ENCODE measurements around the gene ZNF385B. TPM values are rescaled to one million over a fixed set of nuclear protein-coding genes. Genes with fewer than 3 reads are reported as not detected.

ZNF385B gene
- total RNA-seq, 1 donor from 2014 or later: not detected

GRCh38 chr2:179724403-179724802 is 137.0 kb downstream of the ZNF385B start:
- Mint-ChIP-seq H3K4me1 (ENCODE audit: low read depth, unreplicated experiment) (no peaks in the 10 kb centered on the region), H3K4me3 (ENCODE audit: unreplicated experiment) (no peak overlapping the region), H3K36me3 (ENCODE audit: unreplicated experiment) (no peaks in the 10 kb centered on the region), H3K27ac (ENCODE audit: unreplicated experiment) (no peak overlapping the region), H3K9me3 (ENCODE audit: unreplicated experiment) (no peaks in the 10 kb centered on the region), H3K27me3 (ENCODE audit: unreplicated experiment) (no peaks in the 10 kb centered on the region)
- TF ChIP-seq, protein P1, sequence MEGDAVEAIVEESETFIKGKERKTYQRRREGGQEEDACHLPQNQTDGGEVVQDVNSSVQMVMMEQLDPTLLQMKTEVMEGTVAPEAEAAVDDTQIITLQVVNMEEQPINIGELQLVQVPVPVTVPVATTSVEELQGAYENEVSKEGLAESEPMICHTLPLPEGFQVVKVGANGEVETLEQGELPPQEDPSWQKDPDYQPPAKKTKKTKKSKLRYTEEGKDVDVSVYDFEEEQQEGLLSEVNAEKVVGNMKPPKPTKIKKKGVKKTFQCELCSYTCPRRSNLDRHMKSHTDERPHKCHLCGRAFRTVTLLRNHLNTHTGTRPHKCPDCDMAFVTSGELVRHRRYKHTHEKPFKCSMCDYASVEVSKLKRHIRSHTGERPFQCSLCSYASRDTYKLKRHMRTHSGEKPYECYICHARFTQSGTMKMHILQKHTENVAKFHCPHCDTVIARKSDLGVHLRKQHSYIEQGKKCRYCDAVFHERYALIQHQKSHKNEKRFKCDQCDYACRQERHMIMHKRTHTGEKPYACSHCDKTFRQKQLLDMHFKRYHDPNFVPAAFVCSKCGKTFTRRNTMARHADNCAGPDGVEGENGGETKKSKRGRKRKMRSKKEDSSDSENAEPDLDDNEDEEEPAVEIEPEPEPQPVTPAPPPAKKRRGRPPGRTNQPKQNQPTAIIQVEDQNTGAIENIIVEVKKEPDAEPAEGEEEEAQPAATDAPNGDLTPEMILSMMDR (IDR thresholded peaks at IDR 0.05; ENCODE audit: partially characterized antibody, unreplicated experiment): no peak
- DNase-seq: no peak

DNA sequence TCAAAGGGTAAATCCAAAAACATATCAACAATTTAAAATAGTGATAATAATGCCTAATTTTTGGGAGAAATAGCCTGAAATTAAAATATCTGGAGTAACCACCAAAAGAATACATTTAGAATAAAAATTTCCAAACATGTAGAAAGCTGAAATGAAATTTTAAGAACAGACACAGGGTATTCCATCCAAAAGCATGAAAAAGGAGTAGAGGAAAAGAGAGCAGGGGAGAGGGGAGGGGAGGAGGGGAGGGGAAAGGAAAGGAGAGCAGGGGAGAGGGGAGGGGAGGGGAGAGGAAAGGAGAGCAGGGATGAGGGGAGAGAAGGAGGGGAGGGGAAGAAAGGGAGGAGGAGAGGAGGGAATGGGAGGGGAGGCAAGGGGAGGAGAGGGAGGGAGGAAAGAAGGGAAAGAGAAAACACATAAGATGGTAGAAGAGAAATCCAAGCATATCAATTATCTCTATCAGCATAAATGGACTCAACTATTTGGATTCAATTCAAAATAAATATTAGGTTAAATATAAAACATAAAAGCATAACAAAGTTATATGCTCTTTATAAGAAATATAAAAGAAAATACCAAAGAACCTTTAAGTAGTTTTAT is 141.1 kb downstream of the ZNF385B start:
- H3K9me3 Mint-ChIP-seq (ENCODE audit: unreplicated experiment): no peaks in the 10 kb centered on the region

GRCh38 chr2:179715871-179716270 is 145.5 kb downstream of the ZNF385B start:
- no peak for DNase-seq
- Mint-ChIP-seq H3K4me3 (ENCODE audit: unreplicated experiment) (no peak overlapping the region), H3K4me1 (ENCODE audit: low read depth, unreplicated experiment) (no peaks in the 10 kb centered on the region), H3K27ac (ENCODE audit: unreplicated experiment) (no peak overlapping the region), H3K9me3 (ENCODE audit: unreplicated experiment) (no peaks in the 10 kb centered on the region), H3K36me3 (ENCODE audit: unreplicated experiment) (no peaks in the 10 kb centered on the region), H3K27me3 (ENCODE audit: unreplicated experiment) (no peaks in the 10 kb centered on the region)
- TF ChIP-seq, protein P1 (IDR thresholded peaks at IDR 0.05; ENCODE audit: partially characterized antibody, unreplicated experiment): no peak

More for the DNA sequence above, 141.1 kb downstream of the ZNF385B start:
- TF ChIP-seq, protein P1 (IDR thresholded peaks at IDR 0.05; ENCODE audit: partially characterized antibody, unreplicated experiment): no peak
- Mint-ChIP-seq H3K4me1 (ENCODE audit: low read depth, unreplicated experiment) (no peaks in the 10 kb centered on the region), H3K4me3 (ENCODE audit: unreplicated experiment) (no peak overlapping the region), H3K36me3 (ENCODE audit: unreplicated experiment) (no peaks in the 10 kb centered on the region), H3K27me3 (ENCODE audit: unreplicated experiment) (no peaks in the 10 kb centered on the region), H3K27ac (ENCODE audit: unreplicated experiment) (no peak overlapping the region)
- no peak for DNase-seq

DNA sequence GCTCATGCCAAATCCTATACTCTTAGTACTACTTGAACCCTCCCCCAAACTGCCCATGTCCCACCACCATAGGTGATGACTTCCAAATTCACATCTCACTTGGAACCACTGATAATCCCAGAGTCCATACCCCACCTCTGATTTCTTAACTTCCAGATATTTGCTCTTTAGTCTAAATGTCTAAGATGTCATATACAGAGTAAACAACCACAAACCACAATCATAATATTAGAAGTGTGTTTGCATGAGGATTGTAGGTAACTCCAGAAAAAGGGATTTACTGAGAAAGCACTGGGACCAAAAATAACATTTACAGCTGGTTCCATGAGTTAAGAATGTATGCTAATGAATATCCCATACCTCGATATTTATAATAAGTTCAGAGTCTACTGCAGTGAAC is 146.2 kb downstream of the ZNF385B start:
- TF ChIP-seq, protein P1 (IDR thresholded peaks at IDR 0.05; ENCODE audit: partially characterized antibody, unreplicated experiment): no peak
- no peak for DNase-seq
- H3K4me1 Mint-ChIP-seq (ENCODE audit: low read depth, unreplicated experiment): no peaks in the 10 kb centered on the region
- no peak overlapping the region for H3K4me3 Mint-ChIP-seq (ENCODE audit: unreplicated experiment)
- H3K27ac Mint-ChIP-seq (ENCODE audit: unreplicated experiment): no peak overlapping the region
- H3K9me3 Mint-ChIP-seq (ENCODE audit: unreplicated experiment): no peaks in the 10 kb centered on the region
- no peaks in the 10 kb centered on the region for H3K36me3 Mint-ChIP-seq (ENCODE audit: unreplicated experiment)
- H3K27me3 Mint-ChIP-seq (ENCODE audit: unreplicated experiment): no peaks in the 10 kb centered on the region

GRCh38 chr2:179712825-179713224 is 148.6 kb downstream of the ZNF385B start:
- no peak for DNase-seq
- no peaks in the 10 kb centered on the region for H3K4me1 Mint-ChIP-seq (ENCODE audit: low read depth, unreplicated experiment)
- H3K27me3 Mint-ChIP-seq (ENCODE audit: unreplicated experiment): no peaks in the 10 kb centered on the region
- H3K27ac Mint-ChIP-seq (ENCODE audit: unreplicated experiment): no peak overlapping the region
- H3K36me3 Mint-ChIP-seq (ENCODE audit: unreplicated experiment): no peaks in the 10 kb centered on the region
- TF ChIP-seq, protein P1 (IDR thresholded peaks at IDR 0.05; ENCODE audit: partially characterized antibody, unreplicated experiment): no peak
- H3K4me3 Mint-ChIP-seq (ENCODE audit: unreplicated experiment): no peak overlapping the region
- H3K9me3 Mint-ChIP-seq (ENCODE audit: unreplicated experiment): no peaks in the 10 kb centered on the region
